Renal pelvis (tissue), 4 donors: ENCODE data around the gene USF3. TPM values are rescaled to one million over a fixed set of nuclear protein-coding genes. Genes with fewer than 3 reads are reported as not detected.

Experiments used
- DNase-seq: peaks from one replicate; pipeline ENCODE4 v3.0.0-alpha.2; 2013
- polyA plus RNA-seq, 3 donors: library from polyadenylated mRNA; unstranded; fragments of 120-200 nt; gene quantifications; one replicate each; pipeline ENCODE4 v1.2.1, GENCODE V29; 2013; ENCODE audit not compliant: insufficient read length in 3 of 3

The USF3 gene
- polyA plus RNA-seq, 3 donors = 15.8 to 22.0 (median 20.3) TPM

- no peak for DNase-seq
Measured at GRCh38 chr3:113623811-113624210, 72.6 kb downstream of the USF3 start.

GRCh38 chr3:113623324-113623723 lies 73.1 kb downstream of the USF3 start:
- DNase-seq = no peak

- no peak for DNase-seq
Measured at GRCh38 chr3:113620091-113620490, 76.4 kb downstream of the USF3 start.

- no peak for DNase-seq
Measured at GRCh38 chr3:113617726-113618125, 78.7 kb downstream of the USF3 start.

- DNase-seq = no peak
Measured at GRCh38 chr3:113615976-113616375, 80.5 kb downstream of the USF3 start.

GRCh38 chr3:113614402-113614801 lies 82.0 kb downstream of the USF3 start:
- DNase-seq = no peak

- DNase-seq = no peak
Measured at GRCh38 chr3:113607219-113607596, 89.2 kb downstream of the USF3 start.

GRCh38 chr3:113606539-113607218 lies 89.8 kb downstream of the USF3 start:
- no peak for DNase-seq

- DNase-seq = no peak
Measured at GRCh38 chr3:113602836-113603235, 93.6 kb downstream of the USF3 start.

GRCh38 chr3:113602256-113602655 lies 94.2 kb downstream of the USF3 start:
- DNase-seq = no peak

- DNase-seq = no peak
Measured at GRCh38 chr3:113601240-113601639, 95.2 kb downstream of the USF3 start.

GRCh38 chr3:113600418-113601182 lies 95.8 kb downstream of the USF3 start:
- DNase-seq = no peak

Other genes starting within 250 kb of the USF3 start
- 10 to 100 TPM; 22.4 to 29.7 (median 23.4) TPM for gene SPICE1, start 181.5 kb downstream of the USF3 start, polyA plus RNA-seq
- 1 to 10 TPM; 2.1 to 5.3 (median 3.4) TPM for gene SIDT1, start 164.1 kb downstream of the USF3 start, polyA plus RNA-seq
- 100 to 1,000 TPM; 128 to 135 (median 132) TPM for gene NAA50, start 49.6 kb upstream of the USF3 start, polyA plus RNA-seq
- gene ATP6V1A, start 50.4 kb upstream of the USF3 start, polyA plus RNA-seq = 10 to 100 TPM; 72.6 to 99.9 (median 77.0) TPM
- 10 to 100 TPM; 19.0 to 25.2 (median 23.5) TPM for gene GRAMD1C, start 142.1 kb upstream of the USF3 start, polyA plus RNA-seq